HEK293 (cell line): ENCODE results near the gene ZSCAN10.
A peak's percentile ranks its signal among the peaks of the same experiment; 100 is the strongest.

Source experiments
- CTCF ChIA-PET: fragments of 350-600 bp; formaldehyde crosslinking; extraction: SDS; loops from one replicate; lab custom pipeline; 2021; ENCODE audit warnings: antibody characterized with exemption; lab: Yijun Ruan, JAX
- POLR2A ChIA-PET: fragments of 300-600 bp; formaldehyde crosslinking; extraction: SDS; loops from one replicate; lab custom pipeline; 2020; ENCODE audit warnings: antibody characterized with exemption, inconsistent platforms; lab: Yijun Ruan, JAX
- H3K27ac ChIP-seq: fragments of 200-500 bp; sonication (Bioruptor generic); 2 replicates; pipeline ENCODE4 v1.5.1; 2014; ENCODE audit warnings: low read depth, low read length, control low read depth, inconsistent platforms; ENCODE audit errors: extremely low read depth
- H3K36me3 ChIP-seq, 2 experiments: fragments of 200-500 bp in 1 of 2; sonication (Bioruptor generic) in 1 of 2; 1 replicate in 1 of 2; 2 replicates in 1 of 2; pipeline ENCODE4 v1.5.1; 2014 to 2017; ENCODE audit warnings: inconsistent platforms in 2 of 2, low read length in 2 of 2; ENCODE audit not compliant: control insufficient read depth in 2 of 2, insufficient read depth in 1 of 2
- H3K4me1 ChIP-seq: fragments of 200-500 bp; sonication (Bioruptor generic); 2 replicates; pipeline ENCODE4 v1.5.1; 2014; ENCODE audit warnings: mild to moderate bottlenecking, low read length, inconsistent platforms; ENCODE audit not compliant: control insufficient read depth, insufficient read depth
- H3K4me3 ChIP-seq: 2 replicates; pipeline ENCODE4 v1.5.1; 2011; ENCODE audit warnings: low read depth, mild to moderate bottlenecking, control low read depth, low read length, moderate library complexity
- H3K9me3 ChIP-seq: fragments of 200-500 bp; sonication (Bioruptor generic); 2 replicates; pipeline ENCODE4 v1.5.1; 2014; ENCODE audit warnings: low read depth, low read length, inconsistent platforms; ENCODE audit not compliant: control insufficient read depth, insufficient read depth
- BCL11A ChIP-seq: fragments of 450-650 bp; formaldehyde crosslinking; IDR thresholded peaks from 2 replicates; pipeline ENCODE4 v1.5.1; 2016; ENCODE audit warnings: low read depth, missing biosample characterization, missing genetic modification characterization
- GLIS1 ChIP-seq: fragments of 450-650 bp; formaldehyde crosslinking; IDR thresholded peaks from 2 replicates; pipeline ENCODE4 v1.5.1; 2016; ENCODE audit warnings: missing biosample characterization, missing genetic modification characterization
- MZF1 ChIP-seq: fragments of 450-650 bp; formaldehyde crosslinking; IDR thresholded peaks from 2 replicates; pipeline ENCODE4 v1.5.1; 2017; ENCODE audit warnings: missing biosample characterization, missing genetic modification characterization, borderline replicate concordance
- ZEB2 ChIP-seq: fragments of 450-650 bp; formaldehyde crosslinking; IDR thresholded peaks from 2 replicates; pipeline ENCODE4 v1.5.1; 2016; ENCODE audit warnings: missing biosample characterization, missing genetic modification characterization
- ZFP69B ChIP-seq: fragments of 450-650 bp; formaldehyde crosslinking; IDR thresholded peaks from 2 replicates; pipeline ENCODE4 v1.5.1; 2016; ENCODE audit warnings: missing biosample characterization, missing genetic modification characterization
- ZNF112 ChIP-seq: fragments of 450-650 bp; formaldehyde crosslinking; IDR thresholded peaks from 2 replicates; pipeline ENCODE4 v1.5.0; 2017; ENCODE audit warnings: missing biosample characterization, missing genetic modification characterization
- ZNF19 ChIP-seq: fragments of 450-650 bp; formaldehyde crosslinking; IDR thresholded peaks from 2 replicates; pipeline ENCODE4; 2016; ENCODE audit warnings: missing biosample characterization, missing genetic modification characterization, low read depth
- ZNF24 ChIP-seq: fragments of 450-650 bp; formaldehyde crosslinking; IDR thresholded peaks from 2 replicates; pipeline ENCODE4 v1.5.1; 2016; ENCODE audit warnings: missing biosample characterization, missing genetic modification characterization
- ZNF335 ChIP-seq: fragments of 450-650 bp; formaldehyde crosslinking; conservative IDR thresholded peaks from 2 replicates; pipeline ENCODE4 v1.5.1; 2016; ENCODE audit warnings: missing biosample characterization, missing genetic modification characterization
- ZNF37A ChIP-seq: fragments of 450-650 bp; IDR thresholded peaks from 2 replicates; pipeline ENCODE4 v1.5.1; 2018; ENCODE audit warnings: missing biosample characterization, missing genetic modification characterization
- ZNF394 ChIP-seq: fragments of 450-650 bp; formaldehyde crosslinking; IDR thresholded peaks from 2 replicates; pipeline ENCODE4 v1.5.1; 2016; ENCODE audit warnings: missing biosample characterization, missing genetic modification characterization, mild to moderate bottlenecking, moderate library complexity, borderline replicate concordance
- ZNF514 ChIP-seq: fragments of 450-650 bp; formaldehyde crosslinking; IDR thresholded peaks from 2 replicates; pipeline ENCODE4 v1.5.1; 2016; ENCODE audit warnings: missing biosample characterization, missing genetic modification characterization
- ZNF544 ChIP-seq: fragments of 450-650 bp; formaldehyde crosslinking; IDR thresholded peaks from 2 replicates; pipeline ENCODE4 v1.5.0; 2017; ENCODE audit warnings: missing biosample characterization, missing genetic modification characterization
- ZNF548 ChIP-seq: fragments of 450-650 bp; formaldehyde crosslinking; IDR thresholded peaks from 2 replicates; pipeline ENCODE4 v1.5.1; 2016; ENCODE audit warnings: missing biosample characterization, missing genetic modification characterization
- ZNF621 ChIP-seq: fragments of 450-650 bp; formaldehyde crosslinking; IDR thresholded peaks from 2 replicates; pipeline ENCODE4 v1.5.1; 2017; ENCODE audit warnings: missing biosample characterization, missing genetic modification characterization
- ZNF654 ChIP-seq: fragments of 450-650 bp; formaldehyde crosslinking; IDR thresholded peaks from 2 replicates; pipeline ENCODE4 v1.5.1; 2016; ENCODE audit warnings: low read depth, missing biosample characterization, missing genetic modification characterization
- ZNF677 ChIP-seq: fragments of 450-650 bp; IDR thresholded peaks from 2 replicates; pipeline ENCODE4 v1.5.0; 2018; ENCODE audit warnings: missing biosample characterization, mild to moderate bottlenecking, missing genetic modification characterization, moderate library complexity
- ZNF76 ChIP-seq: fragments of 450-650 bp; formaldehyde crosslinking; IDR thresholded peaks from 2 replicates; pipeline ENCODE4; 2016; ENCODE audit warnings: low read depth, missing biosample characterization, missing genetic modification characterization, borderline replicate concordance
- ZNF768 ChIP-seq: fragments of 450-650 bp; formaldehyde crosslinking; IDR thresholded peaks from 2 replicates; pipeline ENCODE4 v1.5.1; 2018; ENCODE audit warnings: missing biosample characterization, mild to moderate bottlenecking, missing genetic modification characterization
- ZNF791 ChIP-seq: fragments of 450-650 bp; formaldehyde crosslinking; IDR thresholded peaks from 2 replicates; pipeline ENCODE4 v1.5.1; 2016; ENCODE audit warnings: missing biosample characterization, missing genetic modification characterization
- TF ChIP-seq, protein P1 (sequence below): fragments of 450-650 bp; formaldehyde crosslinking; IDR thresholded peaks from 2 replicates; pipeline ENCODE4 v1.5.1; 2016; ENCODE audit warnings: missing biosample characterization, missing genetic modification characterization
- TF ChIP-seq, protein P2 (sequence below): fragments of 450-650 bp; formaldehyde crosslinking; IDR thresholded peaks from 2 replicates; pipeline ENCODE4 v1.5.1; 2016; ENCODE audit warnings: missing biosample characterization, missing genetic modification characterization

The ZSCAN10 gene

DNA sequence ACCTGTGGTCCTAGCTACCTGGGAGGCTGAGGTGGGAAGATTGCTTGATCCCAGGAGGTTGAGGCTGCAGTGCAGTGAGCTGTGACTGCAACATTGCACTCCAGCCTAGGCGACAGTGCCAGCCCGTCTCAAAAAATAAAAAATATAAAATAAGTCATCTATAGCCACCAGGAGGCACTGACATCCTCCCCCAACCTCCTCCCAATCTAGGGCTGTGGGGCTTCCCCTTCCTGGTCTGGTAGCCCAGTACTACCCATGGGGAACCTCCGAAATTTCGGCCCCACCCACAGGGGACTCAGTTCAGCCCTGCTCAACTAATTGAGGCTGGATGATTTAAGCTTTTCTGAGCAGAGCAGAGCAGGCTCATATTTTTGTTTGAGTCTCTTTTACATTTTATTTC lies 3.2 kb downstream of the ZSCAN10 start (continued):
- TF ChIP-seq ZNF335 (0 out of 2 replicates have a peak, but pooled peaks have one; percentile 14), ZFP69B (no peak), ZNF37A (tag by site-specific recombination) (no peak), ZNF548 (tag by site-specific recombination) (no peak), BCL11A (tag by site-specific recombination) (no peak), ZNF768 (tag by site-specific recombination) (no peak)
- TF ChIP-seq, protein P1, sequence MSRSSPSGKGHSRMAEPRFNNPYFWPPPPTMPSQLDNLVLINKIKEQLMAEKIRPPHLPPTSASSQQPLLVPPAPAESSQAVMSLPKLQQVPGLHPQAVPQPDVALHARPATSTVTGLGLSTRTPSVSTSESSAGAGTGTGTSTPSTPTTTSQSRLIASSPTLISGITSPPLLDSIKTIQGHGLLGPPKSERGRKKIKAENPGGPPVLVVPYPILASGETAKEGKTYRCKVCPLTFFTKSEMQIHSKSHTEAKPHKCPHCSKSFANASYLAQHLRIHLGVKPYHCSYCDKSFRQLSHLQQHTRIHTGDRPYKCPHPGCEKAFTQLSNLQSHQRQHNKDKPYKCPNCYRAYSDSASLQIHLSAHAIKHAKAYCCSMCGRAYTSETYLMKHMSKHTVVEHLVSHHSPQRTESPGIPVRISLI (tag by site-specific recombination): peak; percentile 59; the same call in 1 of the 2 replicates
- TF ChIP-seq, all 188 proteins: peak for 3

DNA sequence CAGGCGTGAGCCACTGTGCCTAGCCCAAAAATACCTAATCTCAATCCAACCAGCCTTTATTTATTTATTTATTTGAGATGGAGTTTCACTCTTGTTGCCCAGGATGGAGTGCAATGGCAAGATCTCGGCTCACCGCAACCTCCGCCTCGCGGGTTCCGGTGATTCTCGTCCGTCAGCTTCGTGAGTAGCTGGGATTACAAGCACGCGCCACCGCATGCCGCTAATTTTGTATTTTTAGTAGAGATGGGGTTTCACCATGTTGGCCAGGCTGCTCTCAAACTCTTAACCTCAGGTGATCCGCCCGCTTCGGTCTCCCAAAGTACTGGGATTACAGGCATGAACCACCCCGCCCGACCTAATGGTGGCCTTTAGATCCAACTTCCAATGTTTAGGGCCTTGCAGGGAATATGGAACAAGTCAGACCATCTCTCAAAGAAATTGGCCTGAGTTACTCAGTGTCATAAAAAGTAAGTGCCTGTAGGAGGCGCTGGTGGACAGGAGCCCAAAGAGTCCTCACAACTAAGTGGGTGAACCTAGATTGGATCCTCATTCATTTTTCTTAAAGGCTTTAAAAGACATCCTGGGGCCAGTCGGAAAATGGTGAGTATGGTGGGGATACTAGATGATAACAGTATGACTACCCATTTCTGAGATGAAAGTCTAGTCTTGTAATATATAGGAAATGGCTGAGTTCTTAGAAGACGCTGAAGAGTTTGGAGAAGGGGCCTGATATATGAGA lies 4.6 kb downstream of the ZSCAN10 start:
- Histone ChIP-seq H3K27ac (no peak overlapping the region), H3K9me3 (no peaks in the 10 kb centered on the region), H3K4me1 (no peaks in the 10 kb centered on the region)
- CTCF ChIA-PET: interaction anchor here (0.6 to 2.4 kb wide), 7 partner anchors 17 to 1004 kb away, joined by 3 to 8 read pairs (median 4); no protein-coding TSS in a partner anchor
- POLR2A ChIA-PET: interaction anchor here (0.7 to 1.2 kb wide), 2 partner anchors 35 to 728 kb away, joined by 3 read pairs; no protein-coding TSS in a partner anchor
- TF ChIP-seq ZNF24 (tag by site-specific recombination) (no peak), ZNF514 (tag by site-specific recombination) (no peak), ZNF654 (peak; percentile 46), ZNF677 (tag by site-specific recombination) (no peak), ZNF112 (tag by site-specific recombination) (no peak), GLIS1 (no peak), ZNF791 (tag by site-specific recombination) (no peak), ZNF394 (tag by site-specific recombination) (no peak), ZNF621 (tag by site-specific recombination) (no peak), ZNF76 (tag by site-specific recombination) (no peak), ZNF19 (no peak), ZEB2 (no peak), ZNF544 (tag by site-specific recombination) (no peak), MZF1 (tag by site-specific recombination) (no peak)
- TF ChIP-seq, protein P2, sequence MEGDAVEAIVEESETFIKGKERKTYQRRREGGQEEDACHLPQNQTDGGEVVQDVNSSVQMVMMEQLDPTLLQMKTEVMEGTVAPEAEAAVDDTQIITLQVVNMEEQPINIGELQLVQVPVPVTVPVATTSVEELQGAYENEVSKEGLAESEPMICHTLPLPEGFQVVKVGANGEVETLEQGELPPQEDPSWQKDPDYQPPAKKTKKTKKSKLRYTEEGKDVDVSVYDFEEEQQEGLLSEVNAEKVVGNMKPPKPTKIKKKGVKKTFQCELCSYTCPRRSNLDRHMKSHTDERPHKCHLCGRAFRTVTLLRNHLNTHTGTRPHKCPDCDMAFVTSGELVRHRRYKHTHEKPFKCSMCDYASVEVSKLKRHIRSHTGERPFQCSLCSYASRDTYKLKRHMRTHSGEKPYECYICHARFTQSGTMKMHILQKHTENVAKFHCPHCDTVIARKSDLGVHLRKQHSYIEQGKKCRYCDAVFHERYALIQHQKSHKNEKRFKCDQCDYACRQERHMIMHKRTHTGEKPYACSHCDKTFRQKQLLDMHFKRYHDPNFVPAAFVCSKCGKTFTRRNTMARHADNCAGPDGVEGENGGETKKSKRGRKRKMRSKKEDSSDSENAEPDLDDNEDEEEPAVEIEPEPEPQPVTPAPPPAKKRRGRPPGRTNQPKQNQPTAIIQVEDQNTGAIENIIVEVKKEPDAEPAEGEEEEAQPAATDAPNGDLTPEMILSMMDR (tag by site-specific recombination): 0 out of 2 replicates have a peak, but pooled peaks have one; percentile 23
- TF ChIP-seq, protein P1 (tag by site-specific recombination): no peak
- TF ChIP-seq, all 188 proteins: peak for 2
- H3K36me3 ChIP-seq: no peaks in the 10 kb centered on the region
- no peak overlapping the region for H3K4me3 ChIP-seq
